GM12878 (cell line): ENCODE results near the gene ETFRF1. TPM values are rescaled to one million over a fixed set of nuclear protein-coding genes. Genes with fewer than 3 reads are reported as not detected.

Experiments
- ATAC-seq: fragments of 200-7000 bp; cut with Tn5 transposase; 3 replicates; pipeline ENCODE4 v1.9.1; 2020; ENCODE audit warnings: mild to moderate bottlenecking, moderate library complexity
- BruUV-seq: library from RNA; stranded (reverse); fragments of 400-500 nt; replicated peaks from 2 replicates; lab custom pipeline; 2021; lab: Mats Ljungman, UMichigan
- CTCF ChIA-PET: fragments of 300-600 bp; sonication (Branson Sonifier 250); formaldehyde crosslinking; extraction: SDS; loops from one replicate; lab custom pipeline; 2021; ENCODE audit warnings: inconsistent platforms; lab: Yijun Ruan, JAX
- POLR2A ChIA-PET: fragments of 350-600 bp; formaldehyde crosslinking; extraction: SDS; loops from one replicate; lab custom pipeline; 2021; ENCODE audit warnings: inconsistent platforms; lab: Charles Lee
- RAD21 ChIA-PET: fragments of 300-600 bp; sonication (Branson Sonifier 250); formaldehyde crosslinking; loops from one replicate; lab custom pipeline; 2023; ENCODE audit warnings: antibody characterized with exemption; ENCODE audit not compliant: unreplicated experiment; lab: Charles Lee
- SMC1A ChIA-PET: fragments of 300-600 bp; sonication (Branson Sonifier 250); formaldehyde crosslinking; loops from one replicate; lab custom pipeline; 2023; ENCODE audit not compliant: unreplicated experiment, uncharacterized antibody; lab: Charles Lee
- DNase-seq: peaks from one replicate; pipeline ENCODE4 v3.0.0-alpha.2; 2011; ENCODE audit warnings: low read depth, low spot score
- FAIRE-seq: peaks from 3 replicates; lab custom pipeline; 2011; peaks lifted over from hg19 to GRCh38; lab: Jason Lieb, UNC
- H2AFZ ChIP-seq: 2 replicates; pipeline ENCODE4 v1.6.0; 2011; ENCODE audit warnings: low read depth, low read length, control low read depth; ENCODE audit not compliant: control insufficient read depth
- H3K27ac ChIP-seq: 2 replicates; pipeline ENCODE4 v1.5.1; 2011; ENCODE audit warnings: control low read depth; ENCODE audit not compliant: control insufficient read depth, insufficient read depth
- H3K27me3 ChIP-seq, 2 experiments: replicated peaks in 1 of 2; 2 replicates each; pipeline versions ENCODE4 v1.6.0 to v1.6.1; 2011; ENCODE audit warnings: low read length in 1 of 2; ENCODE audit not compliant: control insufficient read depth in 2 of 2, insufficient read depth in 2 of 2
- H3K36me3 ChIP-seq, 2 experiments: 2 replicates each; pipeline ENCODE4 v1.5.1; 2011; ENCODE audit warnings: low read length in 1 of 2; ENCODE audit not compliant: control insufficient read depth in 2 of 2, insufficient read depth in 2 of 2
- H3K4me1 ChIP-seq: 2 replicates; pipeline ENCODE4 v1.6.1; 2011; ENCODE audit warnings: mild to moderate bottlenecking, low read length, moderate library complexity, mixed read lengths; ENCODE audit not compliant: control insufficient read depth, insufficient read depth
- H3K4me2 ChIP-seq: 2 replicates; pipeline ENCODE4 v1.6.0; 2011; ENCODE audit warnings: control low read depth; ENCODE audit not compliant: control insufficient read depth, insufficient read depth
- H3K4me3 ChIP-seq: fragments of 200-600 bp; sonication (generic); 2 replicates; pipeline ENCODE4 v1.5.1; 2016
- H3K79me2 ChIP-seq: 2 replicates; pipeline ENCODE4 v1.6.0; 2011; ENCODE audit warnings: low read length; ENCODE audit not compliant: control insufficient read depth, insufficient read depth
- H3K9ac ChIP-seq: 2 replicates; pipeline ENCODE4 v1.8.0; 2011; ENCODE audit warnings: low read length, control low read depth, mixed read lengths; ENCODE audit not compliant: control insufficient read depth, insufficient read depth
- H3K9me3 ChIP-seq: replicated peaks from 3 replicates; pipeline ENCODE4 v1.5.1; 2011; ENCODE audit warnings: mild to moderate bottlenecking, low read length; ENCODE audit not compliant: control insufficient read depth, insufficient read depth
- H4K20me1 ChIP-seq: 2 replicates; pipeline ENCODE4 v1.6.0; 2011; ENCODE audit not compliant: control insufficient read depth, insufficient read depth
- CREM ChIP-seq: IDR thresholded peaks from 2 replicates; pipeline ENCODE4 v1.6.1; 2014; ENCODE audit warnings: antibody characterized with exemption, low read depth
- DPF2 ChIP-seq: fragments of 450-650 bp; IDR thresholded peaks from 2 replicates; pipeline ENCODE4 v1.6.1; 2017; ENCODE audit warnings: mild to moderate bottlenecking
- IKZF2 ChIP-seq, 2 experiments: fragments of 450-650 bp; IDR thresholded peaks; 2 replicates each; pipeline ENCODE4 v1.6.1; 2017; ENCODE audit warnings: mild to moderate bottlenecking in 2 of 2, moderate library complexity in 2 of 2
- JUND ChIP-seq: IDR thresholded peaks from 2 replicates; pipeline ENCODE4 v1.6.1; 2012; ENCODE audit warnings: low read depth, mild to moderate bottlenecking, low read length, improper control_type of control experiment, moderate library complexity
- KDM1A ChIP-seq: fragments of 200-600 bp; sonication (generic); IDR thresholded peaks from 2 replicates; pipeline ENCODE4 v1.6.1; 2016; ENCODE audit warnings: borderline replicate concordance
- MXI1 ChIP-seq: fragments of 150-350 bp; IDR thresholded peaks from 2 replicates; pipeline ENCODE4 v1.6.1; 2011; ENCODE audit warnings: low read depth, mild to moderate bottlenecking, inconsistent platforms, low read length, improper control_type of control experiment
- NFIC ChIP-seq: IDR thresholded peaks from 2 replicates; pipeline ENCODE4 v1.6.1; 2012; ENCODE audit warnings: low read depth, mild to moderate bottlenecking, inconsistent platforms, low read length, moderate library complexity
- SMAD5 ChIP-seq: IDR thresholded peaks from 2 replicates; pipeline ENCODE4 v1.6.1; 2016; ENCODE audit warnings: antibody characterized with exemption, low read depth
- SREBF1 ChIP-seq: IDR thresholded peaks from 2 replicates; pipeline ENCODE4 v1.6.1; 2012; ENCODE audit warnings: mild to moderate bottlenecking, low read length
- ZNF384 ChIP-seq: IDR thresholded peaks from 2 replicates; pipeline ENCODE4 v1.6.1; 2012; ENCODE audit warnings: low read depth, mild to moderate bottlenecking, low read length, improper control_type of control experiment, borderline replicate concordance
- WGBS: methylation state at CpG from one replicate; pipeline ENCODE4 v1.1.6; 2016; ENCODE audit warnings: low lambda C conversion rate; ENCODE audit not compliant: insufficient replicate concordance, insufficient coverage; ENCODE audit errors: missing lambda C conversion rate; 5-methylcytosine and 5-hydroxymethylcytosine counted together
- in situ Hi-C: fragments of 300-500 bp; cut with MboI; formaldehyde crosslinking; loops from 9 replicates; pipeline ENCODE4 v1.14.3; 2018; ENCODE audit warnings: mixed read lengths
- intact Hi-C: fragments of 100-400 bp; cut with micrococcal nuclease; formaldehyde crosslinking; loops from one replicate; pipeline ENCODE4 v1.14.2; 2022; ENCODE audit not compliant: unreplicated experiment
- polyA plus RNA-seq, 11 experiments: library from polyadenylated mRNA; depleted of rRNA in 4 of 11; unstranded in 6 of 11; stranded (reverse) in 5 of 11; fragments of >200 nt; fragmentation: Nextera tagmentation in 4 of 11; fragmentation: Illumina TruSeq in 1 of 11; extraction: Ambion mirVana in 4 of 11; extraction: Trizol in 1 of 11; gene quantifications; 1 replicate in 1 of 11; 2 replicates in 10 of 11; pipeline versions ENCODE4 v1.2.1 to v1.2.3, GENCODE V29; 2011 to 2016; ENCODE audit warnings: inconsistent platforms in 2 of 11, missing spikeins in 2 of 11, low read depth in 1 of 11
- total RNA-seq, 4 experiments: library from RNA; depleted of rRNA in 3 of 4; stranded (reverse); fragments of >200 nt in 3 of 4; fragmentation: Illumina TruSeq in 1 of 4; extraction: Trizol in 1 of 4; gene quantifications; 2 replicates each; pipeline versions ENCODE4 v1.2.1 to v1.2.3, GENCODE V29; 2013 to 2021
- TF ChIP-seq, protein P1 (sequence below): fragments of 450-650 bp; IDR thresholded peaks from 2 replicates; pipeline ENCODE4 v1.6.1; 2016; ENCODE audit warnings: mild to moderate bottlenecking

ETFRF1 gene
- total and polyA plus RNA-seq, 10 of the 15 experiments (the other 5 are each of a cell fraction or from before 2014, with no cell fraction given): 9.9 to 59.6 (median 26.2) TPM

DNA sequence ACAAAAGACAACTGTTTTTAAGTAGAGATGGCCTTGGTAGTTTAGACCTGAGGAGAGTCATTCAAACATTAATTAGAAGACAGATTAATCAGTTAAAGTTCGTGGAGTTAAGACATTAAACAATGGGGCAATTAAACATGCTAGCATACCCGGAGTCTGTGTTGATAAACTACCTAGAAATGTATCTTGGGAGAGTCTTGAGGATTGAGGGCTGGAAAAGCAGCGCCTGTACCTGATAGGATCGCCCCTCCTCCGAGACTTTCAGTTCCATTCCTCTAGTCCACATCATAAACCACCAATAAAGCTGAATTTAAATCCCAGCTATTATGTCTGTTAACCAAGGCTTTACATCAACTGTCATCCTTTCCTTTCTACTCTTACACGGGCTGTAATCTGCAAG, 56.7 kb downstream of the ETFRF1 start:
- in situ Hi-C loops: no loop called here
- H3K79me2 ChIP-seq: peaks cover 29% of the 10 kb centered on the region
- peak overlapping the region; percentile 98; the same call in 1 of the 2 replicates for H3K4me3 ChIP-seq
- no peaks in the 10 kb centered on the region for H3K27me3 ChIP-seq
- ChIA-PET SMC1A (interaction anchor here (1.1 to 2.9 kb wide), 4 partner anchors 10 to 136 kb away, joined by 3 to 12 read pairs (median 4); no protein-coding TSS in a partner anchor), CTCF (interaction anchor here (2.0 kb wide), 1 partner anchor 113 kb away, joined by 4 read pairs; no protein-coding TSS in a partner anchor), RAD21 (interaction anchor here (1.4 to 2.2 kb wide), 4 partner anchors 10 to 133 kb away, joined by 3 to 10 read pairs (median 4); no protein-coding TSS in a partner anchor), POLR2A (interaction anchor here (1.2 kb wide), 1 partner anchor 83 kb away, joined by 3 read pairs; no protein-coding TSS in a partner anchor)
- no peaks in the 10 kb centered on the region; a peak in 1 of 4 replicates for H3K36me3 ChIP-seq
- intact Hi-C loops: loop anchor here (2.0 kb wide), 1 partner anchor 69 kb away; no protein-coding TSS in a partner anchor
- FAIRE-seq: no peak
- no peak overlapping the region; the same call in 1 of the 2 replicates for H3K9ac ChIP-seq
- DNase-seq: no peak
- no peak overlapping the region for H3K27ac ChIP-seq
- no peaks in the 10 kb centered on the region; the same call in 1 of the 3 replicates for H3K9me3 ChIP-seq
- WGBS: 61% methylated on average over 6 of the region's 6 CpGs
- ATAC-seq: no peak
- peak overlapping the region; percentile 83 for H2AFZ ChIP-seq
- no peaks in the 10 kb centered on the region for H4K20me1 ChIP-seq
- no peak for TF ChIP-seq SREBF1
- peaks cover 10% of the 10 kb centered on the region for H3K4me1 ChIP-seq
- H3K4me2 ChIP-seq: peak overlapping the region; percentile 61; the same call in 1 of the 2 replicates
- no TSS peak for BruUV-seq

DNA sequence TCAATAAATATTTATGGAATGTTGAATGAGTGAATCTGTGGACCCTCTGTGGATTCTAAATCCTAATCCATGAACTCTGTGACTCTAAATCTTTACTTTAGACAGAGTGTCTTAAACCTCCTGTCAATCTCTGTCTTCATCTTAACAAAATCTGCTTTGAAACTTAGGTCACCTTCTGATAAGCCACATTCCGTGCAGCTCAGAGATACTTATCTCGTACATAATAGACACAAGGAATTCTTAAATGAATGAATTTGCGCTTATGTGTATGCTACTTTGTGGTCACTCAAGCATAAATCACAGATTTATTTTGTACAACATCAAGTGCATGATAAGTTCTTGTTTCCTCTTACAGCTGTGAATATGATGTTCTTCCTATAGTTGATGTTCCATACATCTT, 57.9 kb downstream of the ETFRF1 start:
- in situ Hi-C loops: no loop called here
- Histone ChIP-seq H2AFZ (peak overlapping the region; percentile 61; the same call in 1 of the 2 replicates), H3K27ac (no peak overlapping the region), H3K36me3 (no peaks in the 10 kb centered on the region), H4K20me1 (no peaks in the 10 kb centered on the region), H3K9ac (no peak overlapping the region), H3K79me2 (peaks cover 21% of the 10 kb centered on the region), H3K4me1 (peaks cover 10% of the 10 kb centered on the region), H3K9me3 (no peaks in the 10 kb centered on the region; the same call in 2 of the 3 replicates), H3K4me3 (no peak overlapping the region), H3K27me3 (no peaks in the 10 kb centered on the region), H3K4me2 (peak overlapping the region; percentile 74; the same call in 1 of the 2 replicates)
- POLR2A ChIA-PET: interaction anchor here (1.2 kb wide), 1 partner anchor 82 kb away, joined by 3 read pairs; no protein-coding TSS in a partner anchor
- 78% methylated on average over 3 of the region's 3 CpGs for WGBS
- BruUV-seq: no TSS peak
- intact Hi-C loops: no loop called here
- RAD21 ChIA-PET: interaction anchor here (1.4 to 2.2 kb wide), 3 partner anchors 11 to 132 kb away, joined by 3 to 5 read pairs (median 4); no protein-coding TSS in a partner anchor
- SMC1A ChIA-PET: interaction anchor here (2.1 to 2.9 kb wide), 2 partner anchors 11 to 135 kb away, joined by 5 to 12 read pairs; no protein-coding TSS in a partner anchor
- DNase-seq: no peak
- ATAC-seq: no peak
- no peak for FAIRE-seq
- TF ChIP-seq, protein P1, sequence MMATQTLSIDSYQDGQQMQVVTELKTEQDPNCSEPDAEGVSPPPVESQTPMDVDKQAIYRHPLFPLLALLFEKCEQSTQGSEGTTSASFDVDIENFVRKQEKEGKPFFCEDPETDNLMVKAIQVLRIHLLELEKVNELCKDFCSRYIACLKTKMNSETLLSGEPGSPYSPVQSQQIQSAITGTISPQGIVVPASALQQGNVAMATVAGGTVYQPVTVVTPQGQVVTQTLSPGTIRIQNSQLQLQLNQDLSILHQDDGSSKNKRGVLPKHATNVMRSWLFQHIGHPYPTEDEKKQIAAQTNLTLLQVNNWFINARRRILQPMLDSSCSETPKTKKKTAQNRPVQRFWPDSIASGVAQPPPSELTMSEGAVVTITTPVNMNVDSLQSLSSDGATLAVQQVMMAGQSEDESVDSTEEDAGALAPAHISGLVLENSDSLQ: no peak
- no peak for TF ChIP-seq DPF2
- TF ChIP-seq NFIC: no peak
- TF ChIP-seq IKZF2 (IDR thresholded peaks at IDR 0.05): no peak
- TF ChIP-seq MXI1: no peak
- TF ChIP-seq JUND: no peak
- TF ChIP-seq KDM1A: no peak
- no peak for TF ChIP-seq SMAD5
- TF ChIP-seq CREM: no peak
- no peak for TF ChIP-seq ZNF384
- CTCF ChIA-PET: interaction anchor here (0.9 kb wide), 1 partner anchor 12 kb away, joined by 3 read pairs; no protein-coding TSS in a partner anchor
